Tracheal epithelial cell (primary cell): ENCODE measurements around the gene PDLIM3. TPM values are rescaled to one million over a fixed set of nuclear protein-coding genes. Genes with fewer than 3 reads are reported as not detected.

ENCODE experiments used
- total RNA-seq: library from RNA; depleted of rRNA; stranded (reverse); fragments of >200 nt; gene quantifications from 2 replicates; pipeline ENCODE4 v1.2.1, GENCODE V29; 2014

Gene PDLIM3
- 0.64 and 4.3 TPM in 2 replicates for total RNA-seq

DNA sequence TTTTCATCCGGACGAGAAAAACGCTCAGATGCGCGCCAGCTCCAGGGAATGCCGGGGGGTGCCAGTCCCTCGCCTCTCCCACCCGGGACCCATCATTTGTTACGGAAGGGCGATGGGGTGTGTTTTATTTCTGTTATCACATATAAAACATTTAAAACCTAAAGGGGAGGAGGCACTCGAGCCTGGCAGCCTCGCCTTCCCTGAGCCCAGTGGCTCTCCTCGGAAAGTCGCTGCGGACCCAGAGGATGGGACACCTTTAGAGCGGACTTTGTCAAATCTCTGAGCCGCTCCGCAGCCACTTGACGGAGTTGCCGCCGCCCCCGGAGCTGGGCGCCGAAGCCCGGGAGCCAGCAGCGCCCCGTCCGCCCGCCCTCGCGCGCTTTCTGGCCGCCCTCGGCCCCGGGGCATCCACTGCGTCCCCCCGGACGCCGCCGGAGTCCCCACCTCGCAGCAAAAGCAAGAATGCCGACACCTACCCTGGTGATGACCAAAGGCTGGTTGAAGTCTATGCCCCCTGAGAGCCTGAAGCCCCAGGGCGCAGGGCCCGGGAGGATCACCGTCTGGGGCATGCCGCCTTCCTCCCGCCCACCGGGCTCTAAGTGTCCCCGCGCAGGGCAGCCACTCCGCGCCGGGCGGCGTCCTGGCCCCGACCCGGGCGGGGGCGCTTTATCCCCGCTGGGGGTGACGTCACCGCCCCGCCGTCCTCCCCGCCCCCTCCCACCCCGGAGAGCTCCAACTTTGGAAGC, at the start of gene PDLIM3:
TSS of gene PDLIM3 (minus strand) at position 642 of the 746 bp plus-strand sequence. CDS start at position 569, 73 bp downstream.

GRCh38 chr4:185471235-185472102, 63.8 kb downstream of the PDLIM3 start, which contains the start of gene CCDC110:
Gene CCDC110 (minus strand): TSS chr4:185471733. CDS start chr4:185471683, 50 bp downstream.

Other genes with a start within 250 kb of the PDLIM3 start
- gene LRP2BP, start 139.6 kb downstream of the PDLIM3 start, total RNA-seq, result 0.48 and 0.85 TPM in 2 replicates
- gene ANKRD37, start 138.7 kb downstream of the PDLIM3 start, total RNA-seq, result 10.7 and 43.4 TPM in 2 replicates
- 23.9 and 28.6 TPM in 2 replicates for gene UFSP2, start 109.5 kb downstream of the PDLIM3 start, total RNA-seq
- under 0.01 TPM in 2 replicates for gene CCDC110, start 63.8 kb downstream of the PDLIM3 start, total RNA-seq